ENCODE results near the gene ZBTB12.
A peak's percentile ranks its signal among the peaks of the same experiment; 100 is the strongest.

ZBTB12 gene

GRCh38 chr6:31896856-31897611 lies 4.9 kb downstream of the ZBTB12 start:
- peak in 1 of 2 donors; percentile 19 for DNase-seq

- no peak for DNase-seq
These were observed 5.4 kb downstream of the ZBTB12 start for GRCh38 chr6:31896493-31896855.

- no peak for DNase-seq
These were observed 9.1 kb downstream of the ZBTB12 start for GRCh38 chr6:31892821-31893220.

- no peak for DNase-seq
These were observed 12.4 kb downstream of the ZBTB12 start for GRCh38 chr6:31889331-31889972.

GRCh38 chr6:31888276-31889258 lies 13.3 kb downstream of the ZBTB12 start:
- DNase-seq, result peak; percentile 38 to 58

- no peak for DNase-seq
These were observed 14.5 kb downstream of the ZBTB12 start for GRCh38 chr6:31887173-31888007.

GRCh38 chr6:31886541-31886991 lies 15.3 kb downstream of the ZBTB12 start:
- DNase-seq, result no peak

GRCh38 chr6:31884528-31885035 lies 17.3 kb downstream of the ZBTB12 start:
- DNase-seq, result no peak

- no peak for DNase-seq
These were observed 18.2 kb downstream of the ZBTB12 start for GRCh38 chr6:31883676-31884075.

GRCh38 chr6:31882344-31882743 lies 19.5 kb downstream of the ZBTB12 start:
- DNase-seq, result no peak

GRCh38 chr6:31881136-31881859 lies 20.6 kb downstream of the ZBTB12 start:
- no peak for DNase-seq

GRCh38 chr6:31880616-31881015 lies 21.3 kb downstream of the ZBTB12 start:
- no peak for DNase-seq

GRCh38 chr6:31879901-31880300 lies 22.0 kb downstream of the ZBTB12 start:
- DNase-seq, result no peak

- DNase-seq, result no peak
These were observed 22.7 kb downstream of the ZBTB12 start for GRCh38 chr6:31879143-31879542.

- DNase-seq, result no peak
These were observed 23.2 kb downstream of the ZBTB12 start, which contains the start of gene SLC44A4 for GRCh38 chr6:31878726-31879125. TSS of gene SLC44A4 (minus strand) at chr6:31878997. CDS start at chr6:31878980, 17 bp downstream.

- DNase-seq, result no peak
These were observed 23.7 kb downstream of the ZBTB12 start for GRCh38 chr6:31878222-31878621.

- DNase-seq, result no peak
These were observed 24.2 kb downstream of the ZBTB12 start for GRCh38 chr6:31877651-31878161.

- no peak for DNase-seq
These were observed 24.7 kb downstream of the ZBTB12 start for GRCh38 chr6:31877125-31877650.

- DNase-seq, result no peak
These were observed 25.5 kb downstream of the ZBTB12 start for GRCh38 chr6:31876357-31876756.

GRCh38 chr6:31875877-31876276 lies 26.0 kb downstream of the ZBTB12 start:
- no peak for DNase-seq

Measured in CD4-positive, alpha-beta T cell treated with Interferon alpha-2 for 1 hour (primary cell).